HCT116 (cell line): Measurements from ENCODE around the gene NLE1. TPM values are rescaled to one million over a fixed set of nuclear protein-coding genes. Genes with fewer than 3 reads are reported as not detected.

Experiments
- ATAC-seq: fragments of 200-7000 bp; cut with Tn5 transposase; 2 replicates; pipeline ENCODE4 v1.9.1; 2020; ENCODE audit warnings: mild to moderate bottlenecking, moderate library complexity
- BruUV-seq: library from RNA; stranded (reverse); fragments of 400-500 nt; replicated peaks from 2 replicates; lab custom pipeline; 2021; lab: Mats Ljungman, UMichigan
- CTCF ChIA-PET: fragments of 300-600 bp; sonication (Branson Sonifier 250); formaldehyde crosslinking; loops from one replicate; lab custom pipeline; 2021; ENCODE audit warnings: antibody characterized with exemption; lab: Charles Lee
- POLR2A ChIA-PET: fragments of 300-600, 350-600 bp; sonication (Branson Sonifier 250); formaldehyde crosslinking; loops from one replicate; lab custom pipeline; 2021; ENCODE audit warnings: antibody characterized with exemption; lab: Charles Lee
- RAD21 ChIA-PET, 2 experiments: fragments of 300-600 bp; sonication (Branson Sonifier 250); formaldehyde crosslinking; loops; one replicate each; lab custom pipeline; 2023; ENCODE audit warnings: low total read pairs in 2 of 2; ENCODE audit not compliant: uncharacterized antibody in 2 of 2, unreplicated experiment in 2 of 2, low non-redundant PET in 1 of 2; lab: Charles Lee
- DNase-seq: peaks from one replicate; pipeline ENCODE4 v3.0.0-alpha.2; 2010; ENCODE audit warnings: low read depth, low spot score
- H2AFZ ChIP-seq: fragments of 200-600 bp; shearing (Covaris generic), sonication (generic); 2 replicates; pipeline ENCODE4 v1.6.1; 2017; ENCODE audit warnings: low read depth, mixed run types, mixed read lengths, antibody characterized with exemption, low read length; ENCODE audit not compliant: poor library complexity, severe bottlenecking
- H3K27ac ChIP-seq: 2 replicates; pipeline ENCODE4 v1.5.1; 2012; ENCODE audit warnings: low read depth, low read length
- H3K27me3 ChIP-seq: fragments of 200-600 bp; sonication (generic); 2 replicates; pipeline ENCODE4 v1.6.1; 2016; ENCODE audit warnings: mixed run types, low read length, mixed read lengths; ENCODE audit not compliant: insufficient read depth
- H3K36me3 ChIP-seq, 2 experiments: fragments of 200-500 bp in 1 of 2; fragments of 200-600 bp in 1 of 2; sonication (Bioruptor generic) in 1 of 2; sonication (generic) in 1 of 2; 2 replicates each; pipeline versions ENCODE4 v1.5.1 to v1.6.1; 2014 to 2016; ENCODE audit warnings: low read length in 2 of 2, inconsistent platforms in 1 of 2, mixed read lengths in 1 of 2, mixed run types in 1 of 2; ENCODE audit not compliant: insufficient read depth in 2 of 2, control insufficient read depth in 1 of 2
- H3K4me1 ChIP-seq, 2 experiments: fragments of 200-600 bp in 1 of 2; sonication (generic) in 1 of 2; 2 replicates each; pipeline versions ENCODE4 v1.5.1 to v1.6.1; 2012 to 2017; ENCODE audit warnings: low read length in 2 of 2, inconsistent platforms in 1 of 2, mild to moderate bottlenecking in 1 of 2, mixed read lengths in 1 of 2, mixed run types in 1 of 2, moderate library complexity in 1 of 2; ENCODE audit not compliant: insufficient read depth in 2 of 2, control insufficient read depth in 1 of 2
- H3K4me2 ChIP-seq: fragments of 200-600 bp; sonication (generic); 2 replicates; pipeline ENCODE4 v1.6.1; 2017; ENCODE audit warnings: mixed run types, low read length, mixed read lengths
- H3K4me3 ChIP-seq, 2 experiments: fragments of 200-600 bp in 1 of 2; sonication (generic) in 1 of 2; replicated peaks in 1 of 2; 2 replicates each; pipeline ENCODE4 v1.5.1; 2011 to 2016; ENCODE audit warnings: low read length in 2 of 2, control low read depth in 1 of 2, low read depth in 1 of 2, mild to moderate bottlenecking in 1 of 2, mixed read lengths in 1 of 2, mixed run types in 1 of 2
- H3K79me2 ChIP-seq: fragments of 200-600 bp; sonication (generic); 2 replicates; pipeline ENCODE4 v1.6.1; 2017; ENCODE audit warnings: mild to moderate bottlenecking, mixed run types, low read length, moderate library complexity, mixed read lengths; ENCODE audit not compliant: insufficient read depth
- H3K9ac ChIP-seq: fragments of 200-600 bp; sonication (generic); 2 replicates; pipeline ENCODE4 v1.6.1; 2016; ENCODE audit warnings: low read length, mixed read lengths
- H3K9me2 ChIP-seq: fragments of 200-600 bp; sonication (generic), shearing (Covaris generic); 2 replicates; pipeline ENCODE4 v1.6.1; 2017; ENCODE audit warnings: mixed run types, mild to moderate bottlenecking, moderate library complexity; ENCODE audit not compliant: insufficient read depth
- H3K9me3 ChIP-seq, 2 experiments: fragments of 200-500 bp in 1 of 2; fragments of 200-600 bp in 1 of 2; sonication (Bioruptor generic) in 1 of 2; sonication (generic) in 1 of 2; 2 replicates each; pipeline ENCODE4 v1.6.1; 2014 to 2017; ENCODE audit warnings: low read length in 2 of 2, mixed read lengths in 2 of 2, inconsistent platforms in 1 of 2, low read depth in 1 of 2, mild to moderate bottlenecking in 1 of 2, mixed run types in 1 of 2, moderate library complexity in 1 of 2; ENCODE audit not compliant: control insufficient read depth in 1 of 2, insufficient read depth in 1 of 2
- H4K20me1 ChIP-seq: fragments of 200-600 bp; sonication (generic), shearing (Covaris generic); 2 replicates; pipeline ENCODE4 v1.6.1; 2017; ENCODE audit warnings: mixed run types, mild to moderate bottlenecking, moderate library complexity; ENCODE audit not compliant: insufficient read depth
- ATF3 ChIP-seq: IDR thresholded peaks from 2 replicates; pipeline ENCODE4 v1.6.1; 2012
- CBX3 ChIP-seq: IDR thresholded peaks from 2 replicates; pipeline ENCODE4 v1.6.1; 2012; ENCODE audit warnings: low read depth
- CEBPB ChIP-seq: IDR thresholded peaks from 2 replicates; pipeline ENCODE4 v1.6.1; 2012; ENCODE audit warnings: low read depth
- CTCF ChIP-seq, 3 experiments: fragments of 200-600 bp in 1 of 3; sonication (generic) in 1 of 3; IDR thresholded peaks in 2 of 3; conservative IDR thresholded peaks in 1 of 3; 2 replicates each; pipeline ENCODE4 v1.5.1; 2012 to 2017; ENCODE audit warnings: low read depth in 2 of 3, low read length in 2 of 3, antibody characterized with exemption in 1 of 3, borderline replicate concordance in 1 of 3, control low read depth in 1 of 3, mild to moderate bottlenecking in 1 of 3, mixed read lengths in 1 of 3, mixed run types in 1 of 3, moderate library complexity in 1 of 3; ENCODE audit not compliant: insufficient read depth in 1 of 3
- EGR1 ChIP-seq: IDR thresholded peaks from 2 replicates; pipeline ENCODE4 v1.6.1; 2012; ENCODE audit warnings: low read depth
- ELF1 ChIP-seq: IDR thresholded peaks from 2 replicates; pipeline ENCODE4 v1.6.1; 2012; ENCODE audit warnings: low read depth, borderline replicate concordance
- EZH2 ChIP-seq: fragments of 200-600 bp; sonication (generic); IDR thresholded peaks from 2 replicates; pipeline ENCODE4 v1.6.1; 2017; ENCODE audit warnings: antibody characterized with exemption, mixed run types
- EZH2phosphoT487 ChIP-seq: fragments of 200-600 bp; IDR thresholded peaks from 2 replicates; pipeline ENCODE4 v1.6.1; 2018; ENCODE audit warnings: antibody characterized with exemption, borderline replicate concordance
- FOSL1 ChIP-seq: IDR thresholded peaks from 2 replicates; pipeline ENCODE4 v1.6.1; 2012; ENCODE audit warnings: low read depth
- JUND ChIP-seq: IDR thresholded peaks from 2 replicates; pipeline ENCODE4 v1.6.1; 2012
- MAX ChIP-seq: IDR thresholded peaks from 2 replicates; pipeline ENCODE4 v1.6.1; 2012
- POLR2AphosphoS5 ChIP-seq: IDR thresholded peaks from 2 replicates; pipeline ENCODE4 v1.6.1; 2011; ENCODE audit warnings: mild to moderate bottlenecking, low read depth, low read length, moderate library complexity
- RAD21 ChIP-seq: IDR thresholded peaks from 2 replicates; pipeline ENCODE4 v1.6.1; 2012; ENCODE audit warnings: low read depth, mild to moderate bottlenecking
- REST ChIP-seq: IDR thresholded peaks from 2 replicates; pipeline ENCODE4 v1.6.1; 2012; ENCODE audit warnings: low read depth
- SIN3A ChIP-seq: IDR thresholded peaks from 2 replicates; pipeline ENCODE4 v1.6.1; 2012; ENCODE audit warnings: low read depth
- SP1 ChIP-seq: IDR thresholded peaks from 2 replicates; pipeline ENCODE4 v1.6.1; 2012; ENCODE audit warnings: low read depth
- SRF ChIP-seq: IDR thresholded peaks from 2 replicates; pipeline ENCODE4 v1.6.1; 2012; ENCODE audit warnings: low read depth
- YY1 ChIP-seq: IDR thresholded peaks from 2 replicates; pipeline ENCODE4 v1.6.1; 2011; ENCODE audit warnings: low read length, low read depth, moderate library complexity, mild to moderate bottlenecking; ENCODE audit not compliant: insufficient replicate concordance; ENCODE audit errors: extremely low read depth
- ZBTB33 ChIP-seq: IDR thresholded peaks from 2 replicates; pipeline ENCODE4 v1.6.1; 2011; ENCODE audit warnings: mild to moderate bottlenecking, low read length, moderate library complexity; ENCODE audit not compliant: insufficient replicate concordance; ENCODE audit errors: extremely low read depth
- ZNF274 ChIP-seq: fragments of 200-500 bp; sonication (Bioruptor generic); IDR thresholded peaks from 2 replicates; pipeline ENCODE4 v1.6.1; 2014; ENCODE audit warnings: mild to moderate bottlenecking, low read depth, low read length, inconsistent platforms
- intact Hi-C: fragments of 100-400 bp; cut with micrococcal nuclease; formaldehyde crosslinking; loops from 2 replicates; pipeline ENCODE4 v1.10.0; 2022
- total RNA-seq: library from RNA; stranded (reverse); gene quantifications from one replicate; pipeline ENCODE4 v1.2.1, GENCODE V29; 2021; ENCODE audit not compliant: unreplicated experiment

The NLE1 gene
- total RNA-seq, 1 experiment from 2014 or later = 55.5 TPM

- H3K4me3 ChIP-seq = peak overlapping the region in 1 of 2 experiments; percentile 10; a peak in 1 of 4 replicates
- peak overlapping the region; percentile 59 for H3K9ac ChIP-seq
- H3K36me3 ChIP-seq = peaks cover 0 to 5% of the 10 kb centered on the region in 2 experiments; a peak in 2 of 4 replicates
- peak overlapping the region; percentile 51 for H3K27ac ChIP-seq
- no peak overlapping the region for H2AFZ ChIP-seq
- H4K20me1 ChIP-seq = no peaks in the 10 kb centered on the region
- ChIA-PET POLR2A (interaction anchor here (0.7 to 1.3 kb wide), 4 partner anchors 12 to 36 kb away, joined by 3 to 7 read pairs (median 4); no protein-coding TSS in a partner anchor), RAD21 (no interaction called here), CTCF (interaction anchor here (0.8 kb wide), 1 partner anchor 9 kb away, joined by 4 read pairs; no protein-coding TSS in a partner anchor)
- H3K4me1 ChIP-seq = peaks cover 18 to 25% of the 10 kb centered on the region in 2 experiments
- intact Hi-C loops = no loop called here
- H3K4me2 ChIP-seq = peak overlapping the region; percentile 63
- H3K9me3 ChIP-seq = no peaks in the 10 kb centered on the region
- no TSS peak for BruUV-seq
- no peaks in the 10 kb centered on the region for H3K9me2 ChIP-seq
- no peaks in the 10 kb centered on the region for H3K79me2 ChIP-seq
- no peaks in the 10 kb centered on the region for H3K27me3 ChIP-seq
- DNase-seq (peak; percentile 89), ATAC-seq (peak; percentile 92)
- no peak for TF ChIP-seq REST
- TF ChIP-seq RAD21 = peak; percentile 17; the same call in 1 of the 2 replicates
- peak; percentile 71 for TF ChIP-seq FOSL1
- peak; percentile 42; the same call in 1 of the 2 replicates for TF ChIP-seq POLR2AphosphoS5
- no peak for TF ChIP-seq EZH2
- TF ChIP-seq ZNF274 = no peak
- TF ChIP-seq YY1 = no peak
- no peak for TF ChIP-seq ZBTB33
- TF ChIP-seq CTCF (IDR thresholded peaks at IDR 0.05 in 2 of 3, conservative IDR thresholded peaks at IDR 0.05 in 1 of 3; ENCODE audit: borderline replicate concordance in 1 of 3, insufficient read depth in 1 of 3, low read depth in 2 of 3, low read length in 2 of 3) = no peak
- TF ChIP-seq ATF3 = no peak
- peak; percentile 68 for TF ChIP-seq SP1
- TF ChIP-seq CBX3 = 0 out of 2 replicates have a peak, but pooled peaks have one; percentile 31
- no peak for TF ChIP-seq EGR1
- TF ChIP-seq MAX = peak; percentile 61
- peak; percentile 97 for TF ChIP-seq CEBPB
- peak; percentile 71 for TF ChIP-seq JUND
- no peak for TF ChIP-seq EZH2phosphoT487
- TF ChIP-seq ELF1 = no peak; the same call in 1 of the 2 replicates
- TF ChIP-seq SIN3A = peak; percentile 70; the same call in 1 of the 2 replicates
- TF ChIP-seq SRF = no peak; the same call in 1 of the 2 replicates
Observed at GRCh38 chr17:35094902-35095301, 47.2 kb downstream of the NLE1 start.
